ENCODE data around the gene USH1C.

Gene USH1C

GRCh38 chr11:17528906-17529843 is 15.0 kb downstream of the USH1C start:
- no peak for DNase-seq (ENCODE audit: low read depth in 1 of 2, low spot score in 1 of 2)

DNA sequence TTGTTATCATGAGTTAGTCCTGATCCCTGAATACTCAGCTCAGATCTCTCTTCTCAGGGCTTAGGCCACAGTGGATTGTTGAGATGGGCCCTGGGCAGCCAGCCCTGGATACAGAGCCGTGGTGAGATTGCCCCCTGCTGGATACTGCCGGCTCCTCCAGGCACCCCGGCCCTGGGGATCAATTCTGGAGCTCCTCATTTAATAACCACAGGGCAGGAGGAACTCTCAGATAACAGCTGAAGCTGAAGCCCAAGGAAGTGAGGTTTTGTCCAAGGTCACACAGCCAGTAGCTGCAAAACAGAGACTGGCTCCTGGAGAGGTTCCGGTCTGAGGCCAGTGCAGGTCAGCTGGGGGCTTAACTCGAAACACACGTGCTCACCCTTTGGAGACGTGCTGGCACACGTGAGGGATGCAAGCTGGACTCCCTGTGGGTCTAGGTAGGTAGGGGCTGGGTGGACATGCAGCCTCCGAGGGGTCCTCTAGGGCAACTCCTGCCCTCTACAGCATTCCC is 16.0 kb downstream of the USH1C start:
- peak in 1 of 2 donors; percentile 23 for DNase-seq (ENCODE audit: low read depth in 1 of 2, low spot score in 1 of 2)

DNA sequence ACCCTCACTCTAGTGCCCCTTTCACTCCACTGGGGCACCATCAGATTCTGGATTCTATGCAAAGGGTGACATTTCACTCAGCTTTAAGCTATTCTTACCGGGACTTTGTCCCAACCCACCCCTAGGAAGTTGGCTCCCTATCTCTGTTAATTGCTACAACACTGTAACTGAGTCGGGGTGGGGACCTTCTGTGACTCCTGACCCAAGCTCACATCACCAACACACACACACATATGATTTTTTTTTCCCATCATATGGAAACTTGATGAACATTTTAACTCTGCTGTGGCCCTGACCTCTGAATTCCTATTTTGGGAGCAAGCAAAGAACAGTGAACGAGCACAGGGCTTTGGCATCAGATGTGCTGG is 16.6 kb downstream of the USH1C start:
- DNase-seq (ENCODE audit: low read depth in 1 of 2, low spot score in 1 of 2), result no peak

DNA sequence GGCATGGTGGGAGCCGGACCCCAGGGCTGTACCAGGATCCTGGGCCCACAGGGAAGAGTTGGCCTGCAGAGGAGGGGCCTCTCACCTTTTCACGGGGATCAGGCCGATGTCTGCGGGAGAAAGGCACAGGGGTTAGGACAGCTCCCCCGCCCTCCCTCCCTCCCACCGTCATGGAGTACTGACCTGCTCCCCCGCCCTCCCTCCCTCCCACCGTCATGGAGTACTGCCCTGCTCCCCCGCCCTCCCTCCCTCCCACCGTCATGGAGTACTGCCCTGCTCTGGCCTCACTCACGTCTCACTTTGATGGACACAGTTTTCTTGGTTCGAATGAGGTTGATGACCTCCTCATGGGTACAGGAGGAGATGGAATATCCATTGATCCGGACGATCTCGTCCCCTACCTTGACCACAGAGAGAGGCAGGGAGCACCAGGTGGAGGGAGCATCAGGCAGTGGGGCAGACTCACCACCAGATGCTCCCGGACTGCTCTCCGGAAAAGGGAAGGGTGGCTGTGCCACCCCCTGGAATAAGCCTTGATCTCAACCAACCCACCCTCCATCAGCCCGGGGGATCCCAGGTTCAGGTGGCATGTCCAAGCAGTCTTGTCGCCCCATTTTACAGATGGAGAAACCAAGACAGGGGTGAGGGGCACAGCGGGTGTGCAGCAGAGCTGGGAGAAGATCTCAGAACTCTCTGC is 17.1 kb downstream of the USH1C start:
- DNase-seq (ENCODE audit: low read depth in 1 of 2, low spot score in 1 of 2), result no peak

GRCh38 chr11:17526326-17526725 is 17.9 kb downstream of the USH1C start:
- DNase-seq (ENCODE audit: low read depth in 1 of 2, low spot score in 1 of 2), result no peak

GRCh38 chr11:17525570-17525969 is 18.6 kb downstream of the USH1C start:
- no peak for DNase-seq (ENCODE audit: low read depth in 1 of 2, low spot score in 1 of 2)

DNA sequence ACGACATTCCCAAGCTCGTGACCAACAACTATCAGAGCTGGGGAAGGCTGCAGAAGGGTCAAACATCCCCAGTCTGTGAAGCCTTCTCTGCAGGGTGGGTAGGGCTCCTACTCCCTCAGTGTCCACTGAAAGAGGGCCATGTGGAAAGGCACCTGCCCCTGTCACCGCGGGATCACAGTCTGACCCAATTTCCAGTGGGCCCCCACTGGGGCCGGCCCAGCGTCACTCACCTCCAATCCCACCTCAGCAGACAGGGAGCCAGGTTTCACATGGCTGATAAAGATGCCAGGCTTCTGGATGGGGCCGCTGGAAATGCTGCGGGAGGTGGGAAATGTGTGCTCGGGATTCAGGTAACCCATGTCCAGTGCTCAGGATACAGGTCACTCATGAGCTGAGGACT is 20.0 kb downstream of the USH1C start:
- DNase-seq (ENCODE audit: low read depth in 1 of 2, low spot score in 1 of 2), result no peak

- DNase-seq (ENCODE audit: low read depth in 1 of 2, low spot score in 1 of 2), result no peak
Measured at GRCh38 chr11:17522655-17523054, 21.6 kb downstream of the USH1C start.

DNA sequence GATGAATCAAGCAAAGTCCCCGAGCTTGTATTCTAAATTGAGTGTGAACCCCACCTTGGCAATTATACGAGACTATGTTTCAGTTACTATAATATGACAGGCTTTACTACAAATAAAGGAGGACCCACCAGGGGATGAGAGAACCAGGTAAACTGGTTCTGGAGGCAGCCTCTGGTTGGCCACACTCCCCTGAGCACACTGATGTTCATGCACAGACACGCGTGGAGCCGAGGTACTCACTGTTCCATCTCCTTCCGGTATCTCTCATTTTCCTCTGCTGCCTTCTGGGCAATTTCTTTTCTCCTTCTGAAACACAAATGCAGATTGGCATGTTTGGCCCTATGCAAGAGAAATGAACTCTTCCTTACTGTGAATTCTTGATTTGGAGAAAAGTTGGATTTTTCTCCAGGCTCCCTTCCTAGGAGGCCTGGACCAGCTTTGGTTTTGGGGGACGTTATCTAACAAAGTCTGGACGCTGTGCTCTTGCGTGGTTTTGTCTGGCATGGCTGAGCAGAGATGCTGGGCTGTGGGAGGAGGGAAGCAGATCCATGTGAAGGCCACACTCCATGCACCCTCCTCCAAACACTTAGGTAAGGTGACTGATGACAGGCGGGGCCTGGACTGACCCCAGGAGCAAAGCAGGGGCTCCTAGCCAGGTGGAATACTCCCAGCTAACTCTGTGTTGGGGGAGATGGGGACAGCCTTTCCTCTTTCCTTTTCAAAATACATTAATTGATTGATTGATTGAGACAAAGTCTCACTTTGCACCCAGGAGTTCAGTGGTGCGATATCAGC is 22.9 kb downstream of the USH1C start:
- DNase-seq (ENCODE audit: low read depth in 1 of 2, low spot score in 1 of 2), result no peak

DNA sequence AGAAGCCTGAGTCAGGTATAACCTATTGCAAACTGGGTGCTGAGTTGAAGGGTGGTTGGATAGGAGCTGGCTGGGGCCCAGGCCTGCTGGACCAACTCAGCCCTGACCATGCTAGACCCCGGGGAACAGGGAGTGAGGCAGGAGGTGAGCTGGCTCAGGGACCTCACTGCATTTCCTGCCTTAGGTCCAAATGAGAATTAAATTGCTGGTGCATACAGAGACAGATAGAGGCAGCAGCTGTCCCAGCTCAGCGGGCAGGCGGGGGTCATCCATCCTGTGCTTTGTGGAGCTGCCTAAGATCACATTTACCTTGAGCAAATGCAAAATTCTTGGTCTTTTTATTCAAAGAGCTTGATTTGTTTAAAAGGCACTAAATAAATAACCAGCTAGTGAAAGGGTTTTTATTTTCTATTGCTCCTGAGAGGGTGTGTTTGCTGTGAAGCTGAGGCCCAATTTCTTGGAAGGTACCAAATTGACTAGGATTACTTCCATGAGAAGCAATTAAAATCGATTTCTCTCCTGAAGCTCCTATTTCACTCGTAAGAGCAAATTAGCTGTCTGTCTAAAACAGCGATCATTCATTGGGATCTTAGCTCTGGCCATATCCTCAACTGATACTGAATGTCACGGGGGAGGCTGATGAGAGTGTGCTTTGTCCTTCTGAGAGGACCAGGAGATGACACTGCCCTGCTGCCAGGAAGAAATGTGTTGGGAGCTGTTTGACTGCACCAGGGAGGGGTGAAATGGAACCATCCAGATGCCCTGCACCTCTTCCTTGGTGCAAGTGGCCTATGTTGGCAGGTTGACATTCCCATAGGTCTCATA is 24.9 kb downstream of the USH1C start:
- no peak for DNase-seq (ENCODE audit: low read depth in 1 of 2, low spot score in 1 of 2)

DNA sequence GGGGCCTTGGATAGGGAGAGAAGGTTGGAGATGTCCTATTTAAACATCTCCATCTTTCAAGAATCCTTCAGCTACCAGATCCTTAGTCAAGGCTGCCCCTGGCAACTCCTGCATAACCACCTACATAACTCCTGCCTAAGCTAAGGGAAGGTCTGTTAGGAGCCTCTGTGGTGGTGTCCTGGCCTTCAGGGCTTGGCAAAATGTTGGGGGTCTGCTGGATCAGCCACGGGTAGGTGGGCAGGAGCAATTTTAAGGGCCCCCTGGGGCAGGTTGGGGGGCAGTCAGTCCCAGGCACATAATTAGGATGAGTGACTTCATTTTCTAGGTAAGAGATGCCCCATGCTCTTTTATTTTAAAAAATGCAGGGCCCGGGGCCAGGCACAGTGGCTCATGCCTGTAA is 25.9 kb downstream of the USH1C start:
- no peak for DNase-seq (ENCODE audit: low read depth in 1 of 2, low spot score in 1 of 2)

DNA sequence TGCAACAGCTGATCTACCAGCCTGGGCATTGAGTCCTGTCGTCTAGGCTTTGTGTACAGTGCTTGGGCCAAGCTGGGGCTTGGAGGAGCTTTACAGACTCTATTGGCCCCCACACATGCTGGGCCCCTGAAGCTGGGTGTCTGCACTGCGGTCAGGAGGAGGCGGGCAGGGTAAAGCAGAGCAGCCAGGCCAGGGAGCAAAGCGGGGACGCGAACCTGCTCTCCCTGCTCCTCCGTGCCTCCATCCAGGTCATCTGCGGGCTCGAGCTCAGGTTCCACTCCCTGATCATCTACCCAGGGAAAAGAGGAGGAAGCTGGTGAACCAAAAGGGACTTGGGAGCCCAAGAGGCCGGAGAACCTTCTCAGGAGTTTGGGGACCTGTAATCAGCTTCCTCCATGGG is 27.0 kb downstream of the USH1C start:
- DNase-seq (ENCODE audit: low read depth in 1 of 2, low spot score in 1 of 2), result no peak

- DNase-seq (ENCODE audit: low read depth in 1 of 2, low spot score in 1 of 2), result no peak
Measured at GRCh38 chr11:17516551-17517150, 27.6 kb downstream of the USH1C start.

GRCh38 chr11:17515443-17516176 is 28.6 kb downstream of the USH1C start:
- no peak for DNase-seq (ENCODE audit: low read depth in 1 of 2, low spot score in 1 of 2)

DNA sequence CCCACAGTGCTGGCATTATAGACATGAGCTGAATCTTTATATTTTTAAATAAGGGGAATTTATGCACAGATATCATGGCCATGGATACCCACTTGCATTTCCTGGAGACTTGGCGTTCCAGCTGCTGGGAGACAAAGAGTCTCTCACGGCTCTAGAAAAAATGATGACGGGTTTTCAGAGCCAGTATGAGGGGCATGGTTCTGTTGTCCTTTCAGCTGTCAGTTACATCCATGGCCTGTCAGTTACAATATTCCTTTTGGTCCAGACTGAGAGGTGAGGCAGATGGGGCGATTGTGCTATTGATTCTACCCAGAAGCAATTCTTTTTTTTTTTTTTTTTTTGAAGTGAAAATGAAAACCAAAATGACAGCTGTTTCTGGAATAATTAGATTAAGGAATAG is 29.7 kb downstream of the USH1C start:
- DNase-seq (ENCODE audit: low read depth in 1 of 2, low spot score in 1 of 2), result no peak

- no peak for DNase-seq (ENCODE audit: low read depth in 1 of 2, low spot score in 1 of 2)
Measured at GRCh38 chr11:17513853-17514252, 30.4 kb downstream of the USH1C start.

DNA sequence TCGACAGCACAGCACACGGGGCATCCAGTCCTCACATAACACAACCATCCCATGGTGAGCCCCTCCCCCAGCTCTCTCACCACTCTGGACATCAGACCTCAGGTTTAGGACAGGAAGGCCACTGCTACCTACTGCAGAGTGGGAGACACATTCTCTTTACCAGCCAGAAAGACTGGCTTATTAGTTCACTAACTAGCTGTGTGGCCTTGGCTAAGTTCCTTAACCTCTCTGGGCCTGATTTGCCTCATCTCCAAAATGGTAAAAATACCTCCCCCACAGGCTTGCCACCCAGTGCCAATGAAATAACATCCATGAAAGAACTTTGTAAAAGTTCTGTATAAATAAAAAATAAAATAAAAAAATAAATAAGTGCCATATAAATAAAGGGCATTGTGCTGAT is 32.1 kb downstream of the USH1C start:
- no peak for DNase-seq (ENCODE audit: low read depth in 1 of 2, low spot score in 1 of 2)

- no peak for DNase-seq (ENCODE audit: low read depth in 1 of 2, low spot score in 1 of 2)
Measured at GRCh38 chr11:17511571-17511970, 32.6 kb downstream of the USH1C start.

DNA sequence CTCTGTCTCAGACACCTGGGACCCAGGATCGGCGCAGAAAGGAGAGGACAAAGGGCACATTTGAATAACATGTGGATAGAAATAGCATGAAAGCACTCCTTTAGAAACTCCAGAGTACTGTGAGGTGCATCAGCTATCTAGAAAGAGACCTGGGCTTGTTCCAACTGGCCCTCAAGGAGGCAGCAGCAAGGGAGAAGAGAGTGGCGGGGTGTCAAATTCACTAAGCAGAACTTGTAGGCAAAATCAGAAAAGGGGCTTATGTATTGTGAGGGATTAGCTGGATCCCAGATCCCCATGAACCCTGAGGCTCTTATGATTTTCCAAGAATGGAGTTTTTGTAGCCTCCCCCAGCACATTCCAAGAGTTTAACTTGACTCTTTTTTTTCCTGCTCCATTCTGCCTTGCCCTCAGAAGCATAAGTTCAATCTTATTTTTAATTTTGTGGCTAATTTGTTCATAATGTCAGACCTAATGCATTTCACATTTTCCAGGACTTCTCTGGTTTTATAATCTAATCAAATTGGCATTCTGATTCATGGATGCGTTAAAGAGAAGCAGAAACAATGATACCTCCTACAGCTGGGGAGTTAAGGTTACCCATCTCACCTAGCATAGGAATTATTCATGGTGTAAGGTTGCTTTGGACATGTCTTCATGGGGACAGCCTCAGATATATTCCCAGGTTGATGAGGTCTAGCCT is 33.6 kb downstream of the USH1C start:
- DNase-seq (ENCODE audit: low read depth in 1 of 2, low spot score in 1 of 2), result no peak
